HS-5 (cell line): ENCODE data around the gene OTUD3.
"Not testable (repeated sequence)": the region's sequence is repeated elsewhere in the genome, so short reads cannot be mapped to it uniquely, and the experiment has no call there.

Experiments used
- DNase-seq: peaks from one replicate; pipeline ENCODE4 v3.0.0-alpha.2; 2012; ENCODE audit warnings: low read depth

OTUD3 gene

GRCh38 chr1:19868575-19868974, 13.6 kb upstream of the OTUD3 start:
- DNase-seq: not testable (repeated sequence)

- DNase-seq: not testable (repeated sequence)
These were observed 12.7 kb upstream of the OTUD3 start for GRCh38 chr1:19869453-19869852.

DNA sequence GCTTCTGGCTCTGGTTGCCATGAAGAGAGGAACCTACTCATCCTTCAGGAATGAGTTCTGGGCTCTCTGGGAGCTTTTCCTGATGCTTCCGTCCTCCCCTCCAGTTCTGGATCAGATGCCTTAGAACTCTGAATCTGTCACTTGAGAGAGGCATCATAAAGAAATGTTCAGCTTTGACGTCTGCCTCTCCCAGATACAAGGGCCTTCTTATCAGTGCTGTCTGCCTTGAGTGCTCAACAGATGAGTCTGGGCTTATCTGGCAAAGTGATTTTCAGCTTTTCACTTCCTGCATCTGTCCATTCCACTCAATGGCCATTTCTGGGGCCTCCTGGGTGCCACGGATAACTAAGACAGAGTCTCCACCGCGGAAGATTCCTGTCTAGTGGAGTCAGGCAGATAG, 12.3 kb upstream of the OTUD3 start:
- no peak for DNase-seq

GRCh38 chr1:19872190-19872589, 10.0 kb upstream of the OTUD3 start:
- DNase-seq: no peak

- no peak for DNase-seq
These were observed 4.9 kb upstream of the OTUD3 start for GRCh38 chr1:19877181-19877750.

GRCh38 chr1:19877821-19878636, 4.2 kb upstream of the OTUD3 start:
- DNase-seq: no peak

- no peak for DNase-seq
These were observed 3.6 kb upstream of the OTUD3 start for GRCh38 chr1:19878637-19878985.

- no peak for DNase-seq
These were observed 3.0 kb upstream of the OTUD3 start for GRCh38 chr1:19879227-19879626.

DNA sequence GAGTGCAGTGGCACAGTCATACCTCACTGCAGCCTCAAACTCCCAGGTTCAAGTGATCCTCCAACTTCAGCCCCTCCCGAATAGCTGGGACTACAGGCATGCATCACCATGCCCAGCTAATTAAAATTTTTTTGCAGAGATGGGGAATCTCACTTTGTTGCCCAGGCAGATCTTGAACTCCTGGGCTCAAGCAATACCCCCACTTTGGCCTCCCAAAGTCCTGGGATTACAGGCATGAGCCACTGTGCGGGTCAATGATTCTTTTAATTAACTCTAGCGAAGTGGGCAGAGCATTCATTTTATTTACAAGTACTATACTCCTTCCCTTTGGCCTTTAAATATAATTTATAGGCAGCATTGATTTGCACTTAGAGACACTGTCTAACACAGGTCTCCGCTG, 2.5 kb upstream of the OTUD3 start:
- no peak for DNase-seq

DNA sequence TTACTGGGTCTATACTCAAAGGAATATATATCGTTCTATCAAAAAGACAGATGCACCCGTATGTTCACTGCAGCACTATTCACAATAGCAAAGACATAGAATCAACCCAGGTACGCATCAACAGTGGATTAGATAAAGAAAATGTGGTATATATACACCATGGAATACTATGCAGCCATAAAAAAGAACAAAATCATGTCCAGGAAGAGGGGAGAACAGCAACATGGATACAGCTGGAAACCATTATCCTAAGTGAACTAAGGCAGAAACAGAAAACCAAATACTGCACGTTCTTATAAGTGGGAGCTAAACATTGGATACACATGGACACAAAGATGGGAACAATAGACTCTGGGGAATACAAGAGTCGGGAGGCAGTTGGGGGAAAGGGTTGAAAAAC, 1.4 kb upstream of the OTUD3 start:
- not testable (repeated sequence) for DNase-seq

DNA sequence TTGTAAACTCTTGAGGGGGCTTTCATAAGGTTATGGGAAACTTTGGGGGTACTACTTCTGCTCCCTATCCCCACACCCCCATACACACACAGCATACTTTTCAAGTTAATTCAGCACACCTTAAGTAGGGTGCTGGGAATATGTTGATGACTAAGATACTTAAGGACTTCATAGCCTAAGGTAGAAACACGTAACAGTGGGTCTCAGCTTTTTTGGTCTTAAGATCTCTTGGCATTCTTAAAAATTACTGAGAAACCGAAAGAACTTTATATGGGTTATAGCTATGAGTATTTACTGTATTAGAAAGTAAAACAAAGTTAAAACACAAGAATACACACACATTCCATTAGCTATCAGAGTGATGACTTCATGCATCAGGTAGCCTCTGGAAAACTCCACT, 2.1 kb downstream of the OTUD3 start:
- no peak for DNase-seq

GRCh38 chr1:19885821-19886220, 3.6 kb downstream of the OTUD3 start:
- no peak for DNase-seq

GRCh38 chr1:19888112-19888511, 5.9 kb downstream of the OTUD3 start:
- no peak for DNase-seq

GRCh38 chr1:19889656-19890055, 7.5 kb downstream of the OTUD3 start:
- DNase-seq: no peak

DNA sequence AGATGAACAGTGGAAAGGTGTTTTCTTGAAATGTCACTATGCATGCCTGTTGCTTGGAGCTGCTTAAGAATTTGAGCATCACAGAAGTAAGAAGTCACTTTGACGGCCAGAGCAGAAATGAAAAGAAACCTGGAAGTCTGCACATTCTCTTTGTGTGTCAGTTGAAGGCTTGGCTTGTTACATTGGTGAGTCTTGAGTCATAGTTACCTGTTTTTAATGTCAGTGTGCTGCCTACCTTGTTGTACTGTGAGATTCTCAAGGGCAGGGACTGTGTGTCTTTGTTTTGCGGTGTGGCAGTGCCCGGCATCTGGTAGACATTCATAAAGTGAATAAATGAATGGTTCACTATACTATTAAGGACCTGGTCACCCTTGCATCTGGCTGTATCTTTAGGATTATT, 9.9 kb downstream of the OTUD3 start:
- no peak for DNase-seq

DNA sequence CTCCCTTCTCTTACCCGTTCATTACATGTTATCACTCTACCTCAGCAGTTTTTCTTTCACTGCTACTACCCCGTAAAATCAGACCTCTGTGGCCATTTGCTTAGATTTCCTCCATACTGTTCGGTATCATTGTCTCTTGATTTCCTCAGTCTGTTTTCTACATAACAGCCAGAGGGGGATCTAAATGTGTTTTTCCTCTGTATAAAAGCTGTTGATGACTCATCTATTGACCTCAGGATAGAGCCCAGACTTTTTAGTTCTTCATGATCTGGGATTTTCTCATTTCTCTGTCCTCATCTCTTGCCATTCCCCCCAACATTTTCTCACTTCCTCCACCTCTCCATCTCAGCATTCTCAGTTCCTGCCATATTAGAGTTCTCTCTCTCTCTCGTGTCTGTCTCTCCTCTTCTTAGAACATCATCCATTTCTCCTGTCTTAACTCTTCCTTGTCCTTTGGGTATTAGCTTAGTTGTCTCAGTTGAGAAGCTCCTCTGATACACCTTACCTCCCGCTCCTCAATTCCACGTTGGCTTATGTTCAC, 10.5 kb downstream of the OTUD3 start:
- no peak for DNase-seq

DNA sequence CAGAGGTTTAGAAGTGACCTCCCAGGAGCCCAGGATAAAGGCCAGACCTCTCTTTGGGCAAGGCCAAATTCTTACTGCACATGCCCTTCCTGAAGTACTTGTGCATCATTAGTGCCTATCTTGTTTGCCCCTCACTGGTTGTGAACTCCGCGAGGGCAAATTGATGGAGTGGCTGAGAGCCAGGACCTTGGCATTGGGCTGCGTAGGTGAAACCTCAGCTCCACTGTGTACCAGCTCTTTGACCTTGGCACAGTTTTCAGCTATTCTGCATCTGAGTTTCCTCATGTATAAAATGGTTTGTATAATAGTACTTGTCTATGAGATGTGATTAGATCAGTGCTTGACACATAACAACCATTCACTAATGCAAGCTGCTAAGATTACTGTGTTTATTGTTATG, 11.5 kb downstream of the OTUD3 start:
- DNase-seq: no peak

DNA sequence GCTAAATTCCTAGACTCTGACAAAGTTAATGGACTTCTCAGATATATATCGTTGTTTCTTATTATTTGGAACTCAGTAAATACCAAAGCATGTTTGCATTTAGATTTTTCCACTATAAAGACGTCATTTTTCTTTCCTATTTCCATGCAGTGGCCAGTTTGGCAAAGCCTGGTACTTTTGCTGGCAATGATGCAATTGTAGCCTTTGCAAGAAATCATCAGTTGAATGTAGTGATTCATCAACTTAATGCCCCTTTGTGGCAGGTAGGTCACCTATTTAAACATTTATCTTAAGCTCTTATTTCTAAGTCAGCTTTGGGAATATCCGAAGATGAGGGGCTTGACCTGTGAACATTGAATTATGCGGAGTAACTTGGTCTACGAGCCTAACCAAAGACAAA, 12.0 kb downstream of the OTUD3 start:
- no peak for DNase-seq

DNA sequence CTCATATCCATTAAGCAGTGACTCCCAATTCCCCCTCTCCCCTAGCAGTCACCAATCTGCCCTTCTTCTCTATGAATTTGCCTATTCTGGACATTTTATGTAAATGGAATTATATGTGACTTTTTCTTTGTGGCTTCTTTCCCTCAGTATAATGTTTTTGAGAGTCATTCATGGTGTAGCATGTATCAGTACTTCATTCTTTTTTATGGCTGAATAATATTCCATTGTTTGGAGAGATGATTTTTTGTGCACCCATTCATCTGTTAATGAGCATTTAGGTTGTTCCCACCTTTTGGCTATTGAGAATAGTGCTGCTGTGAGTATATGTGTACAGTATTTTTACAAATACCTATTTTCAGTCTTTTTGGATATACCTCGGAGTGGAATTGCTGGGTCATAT, 19.5 kb downstream of the OTUD3 start:
- no peak for DNase-seq

GRCh38 chr1:19903621-19904020, 21.4 kb downstream of the OTUD3 start:
- no peak for DNase-seq

DNA sequence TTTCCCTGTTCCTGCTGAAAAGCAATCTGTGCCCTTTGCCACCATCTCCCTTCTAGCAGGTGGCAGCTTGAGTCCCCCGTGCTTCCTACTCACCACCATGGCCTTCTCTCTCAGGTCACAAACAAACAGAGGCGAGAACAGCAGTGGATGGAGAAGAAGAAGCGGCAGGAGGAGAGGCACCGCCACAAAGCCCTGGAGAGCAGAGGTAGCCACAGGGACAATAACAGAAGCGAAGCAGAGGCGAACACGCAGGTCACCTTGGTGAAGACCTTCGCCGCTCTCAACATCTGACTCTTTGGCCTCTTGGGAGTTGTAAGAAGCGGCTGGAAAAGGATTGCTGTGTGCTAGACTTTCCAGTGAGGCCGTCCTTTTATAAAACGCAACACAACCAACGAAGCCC, 25.3 kb downstream of the OTUD3 start:
- DNase-seq: no peak

GRCh38 chr1:19909392-19909791, 27.2 kb downstream of the OTUD3 start:
- no peak for DNase-seq

DNA sequence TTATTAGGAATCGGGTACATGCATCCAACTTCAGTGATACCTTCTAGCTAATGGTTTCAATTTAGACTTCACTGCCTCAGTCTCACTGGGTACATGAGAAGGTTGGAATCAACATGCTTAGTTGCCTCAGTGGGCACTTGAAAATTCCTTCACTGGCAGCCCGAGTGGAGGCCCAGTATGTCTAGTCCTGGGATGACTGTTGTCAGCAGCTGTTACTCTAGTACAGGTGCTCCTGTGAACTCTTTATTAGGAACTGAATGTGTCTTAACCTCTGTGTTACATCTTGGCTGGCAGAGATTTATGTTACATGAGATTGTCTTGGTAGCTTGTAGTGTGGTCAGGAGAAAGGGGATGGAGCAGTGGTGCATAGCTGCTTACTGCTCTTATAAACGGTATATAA, 27.8 kb downstream of the OTUD3 start:
- DNase-seq: no peak

DNA sequence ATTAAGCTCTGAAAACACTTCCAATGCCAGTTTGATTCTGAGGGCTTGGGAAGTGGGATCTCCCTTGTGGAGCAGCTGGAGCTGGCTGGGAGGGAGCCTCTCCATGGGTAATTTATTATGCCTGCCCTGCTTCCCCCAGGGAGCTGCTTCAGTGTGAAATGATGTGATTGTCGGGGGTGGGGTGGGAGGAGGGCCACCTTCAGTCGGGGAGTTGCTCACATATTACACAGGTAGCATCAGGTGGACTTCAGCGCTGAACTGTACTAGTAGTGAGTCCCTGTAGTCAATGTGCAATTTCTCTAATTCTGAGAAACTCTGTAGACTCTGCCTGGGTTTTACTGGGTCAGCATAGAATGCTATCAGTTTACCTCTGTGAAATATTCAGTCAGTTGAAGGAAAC, 28.5 kb downstream of the OTUD3 start:
- DNase-seq: no peak
